Activated CD4-positive, alpha-beta T cell treated with anti-CD3 and anti-CD28 coated beads for 24 hours (primary cell): Measurements from ENCODE around the gene PTTG1.

Experiments used
- DNase-seq, 2 donors: peaks; one replicate each; pipeline ENCODE4 v3.0.0-alpha.2; 2020; ENCODE audit warnings: low read depth in 2 of 2

PTTG1 gene

GRCh38 chr5:160421625-160422258, at the start of gene PTTG1:
Gene PTTG1 (plus strand): TSS chr5:160421855. CDS start chr5:160422313, 458 bp downstream.
- DNase-seq: peak; percentile 85 to 88

DNA sequence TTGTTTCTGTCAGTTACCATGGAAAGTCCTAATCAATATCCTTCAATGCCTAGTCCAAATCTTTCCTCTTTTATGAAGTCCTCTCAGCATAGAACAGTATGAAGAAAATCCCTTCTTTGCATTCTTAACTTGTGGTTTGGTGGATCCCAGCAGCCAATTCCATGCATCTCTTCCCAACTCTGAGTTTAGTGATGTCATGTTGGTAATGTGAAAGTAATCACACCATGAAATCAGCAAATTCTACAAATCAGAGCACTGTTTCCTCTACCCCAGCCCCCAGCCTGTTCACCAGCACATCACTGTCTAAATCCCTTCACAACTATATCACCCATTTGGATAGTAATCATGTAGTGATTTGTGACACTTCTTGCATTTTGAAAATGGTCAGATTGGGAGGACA, 46.5 kb upstream of the PTTG1 start:
- DNase-seq: no peak

GRCh38 chr5:160375701-160376100, 46.0 kb upstream of the PTTG1 start:
- no peak for DNase-seq

GRCh38 chr5:160376416-160376815, 45.2 kb upstream of the PTTG1 start:
- DNase-seq: no peak

DNA sequence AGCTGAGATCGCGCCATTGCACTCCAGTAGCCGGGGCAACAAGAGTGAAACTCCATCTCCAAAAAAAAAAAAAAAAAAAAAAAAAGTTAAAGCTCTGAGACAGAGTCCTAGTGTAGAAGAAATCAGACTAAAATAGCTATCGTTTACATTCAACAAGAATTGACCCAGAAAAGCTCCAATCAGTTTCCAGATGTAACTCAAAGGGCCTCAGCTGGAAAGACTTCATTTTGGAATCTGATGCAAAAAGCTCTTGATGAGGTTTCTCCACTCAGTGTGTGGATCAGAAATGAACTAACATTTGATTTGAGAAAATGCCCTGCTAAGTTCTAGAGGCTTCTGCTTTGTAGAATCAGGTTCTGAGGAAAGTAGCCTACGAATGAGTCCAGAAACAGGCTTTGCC, 44.0 kb upstream of the PTTG1 start:
- no peak for DNase-seq

DNA sequence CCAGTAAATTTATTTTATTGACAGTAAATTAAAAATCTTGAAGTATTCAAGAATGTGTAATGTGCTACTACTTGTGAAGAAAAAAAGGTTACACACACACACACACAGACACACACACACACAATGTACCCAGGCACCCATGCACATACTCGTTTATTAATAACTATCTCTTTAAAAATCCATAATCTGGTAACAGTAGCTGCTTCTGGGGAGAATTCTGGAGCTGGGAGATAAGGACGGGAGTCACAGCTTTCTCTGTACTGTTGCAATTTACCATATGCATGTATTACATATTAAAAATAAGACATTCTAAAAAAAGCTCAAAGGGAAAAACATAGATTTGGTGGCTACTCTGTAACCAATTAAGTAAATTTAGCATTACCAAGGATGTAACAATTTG, 43.3 kb upstream of the PTTG1 start:
- no peak for DNase-seq

DNA sequence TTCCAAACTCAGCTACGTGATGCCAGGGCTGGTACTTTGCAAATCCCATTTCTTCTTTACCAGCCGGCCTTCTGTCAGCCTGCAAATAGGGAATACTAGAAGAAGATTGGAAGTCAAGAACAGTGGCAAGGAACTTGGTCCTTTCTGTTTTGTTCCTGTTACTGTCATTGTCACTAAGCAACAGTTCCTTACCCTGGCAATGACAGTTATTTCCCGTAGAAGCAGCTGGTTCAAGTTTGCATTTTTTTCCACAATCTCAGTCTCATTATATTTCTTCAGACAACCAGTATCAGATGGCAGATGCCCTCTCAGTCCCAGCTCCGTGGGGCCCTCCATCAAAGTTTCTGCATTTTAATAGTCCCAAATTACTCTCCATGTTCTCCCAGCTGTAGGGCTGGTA, 42.1 kb upstream of the PTTG1 start:
- DNase-seq: no peak

DNA sequence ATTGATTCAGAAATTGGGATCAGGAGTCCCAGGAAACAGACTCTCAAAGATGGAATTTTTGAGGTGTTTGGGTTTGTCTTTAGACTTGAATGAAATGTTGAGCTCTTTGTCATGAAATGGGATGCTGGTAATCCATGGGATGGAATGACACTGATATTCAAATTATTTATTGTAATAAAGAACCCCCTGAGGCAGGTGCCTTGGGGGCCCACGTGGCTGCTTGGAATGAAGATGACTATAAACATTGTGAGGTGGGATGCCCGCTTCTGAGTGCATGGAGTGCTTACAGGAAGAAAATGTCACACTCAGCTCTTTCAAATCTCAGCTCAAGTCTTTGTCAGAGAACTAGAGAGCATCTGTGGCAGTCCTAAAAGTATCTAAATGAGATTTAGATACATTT, 41.6 kb upstream of the PTTG1 start:
- DNase-seq: no peak

DNA sequence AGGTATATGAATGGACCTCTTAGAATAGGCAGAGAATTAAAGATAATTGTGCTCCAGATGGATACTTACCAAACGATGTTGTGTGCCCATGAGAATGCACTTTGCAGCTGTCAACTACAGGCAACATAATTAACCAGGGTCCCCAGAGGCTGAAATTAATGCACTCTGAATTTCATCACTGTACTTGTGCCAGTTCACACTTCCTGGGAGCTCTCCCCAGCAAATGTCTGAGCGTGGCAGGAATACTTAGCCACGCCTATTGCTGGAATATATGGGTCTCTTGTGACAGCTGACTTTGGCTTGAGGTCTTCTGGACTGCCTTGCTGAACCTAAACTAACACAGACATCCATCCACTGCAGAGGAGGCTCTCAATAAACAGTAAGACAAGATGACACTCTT, 39.3 kb upstream of the PTTG1 start:
- no peak for DNase-seq

- no peak for DNase-seq
Measured at GRCh38 chr5:160384681-160385080, 37.0 kb upstream of the PTTG1 start.

- DNase-seq: no peak
Measured at GRCh38 chr5:160385496-160385895, 36.2 kb upstream of the PTTG1 start.

DNA sequence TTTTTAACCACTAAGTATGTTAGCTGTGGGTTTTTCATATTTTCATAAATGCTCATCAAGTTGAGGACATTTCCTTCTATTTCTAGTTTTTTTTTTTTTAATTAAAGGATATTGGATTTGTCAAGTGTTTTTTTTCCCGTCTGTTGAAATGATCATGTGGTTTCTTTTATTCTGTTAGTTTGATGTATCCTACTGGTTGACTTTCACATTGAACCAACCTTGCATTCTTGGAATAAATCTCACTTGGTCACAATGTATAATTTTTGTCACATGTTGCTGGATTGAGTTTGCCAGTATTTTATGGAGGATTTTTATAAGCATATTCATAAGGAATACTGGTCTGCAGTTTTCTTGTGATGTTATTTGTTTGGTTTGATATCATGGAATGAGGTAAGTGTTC, 34.2 kb upstream of the PTTG1 start:
- no peak for DNase-seq

- no peak for DNase-seq
Measured at GRCh38 chr5:160390787-160391696, 30.6 kb upstream of the PTTG1 start.

DNA sequence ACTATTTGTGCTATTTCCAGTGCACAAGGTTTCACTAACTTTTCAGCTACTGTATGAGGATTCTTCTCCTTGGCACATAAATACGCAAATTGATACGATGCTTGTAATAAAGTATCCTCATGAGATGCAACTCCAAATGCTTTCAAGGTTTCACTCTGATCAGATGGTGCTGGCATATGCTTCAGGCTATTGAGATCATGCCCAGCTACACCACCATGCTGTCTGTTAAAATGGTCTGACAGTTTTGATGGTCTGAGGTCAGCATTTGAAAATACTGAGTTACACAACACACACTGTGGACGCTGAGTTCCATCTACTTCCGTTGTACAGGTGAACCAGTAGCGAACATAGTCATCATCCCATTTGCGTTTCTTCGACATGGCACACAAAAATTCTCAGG, 26.5 kb upstream of the PTTG1 start:
- no peak for DNase-seq

DNA sequence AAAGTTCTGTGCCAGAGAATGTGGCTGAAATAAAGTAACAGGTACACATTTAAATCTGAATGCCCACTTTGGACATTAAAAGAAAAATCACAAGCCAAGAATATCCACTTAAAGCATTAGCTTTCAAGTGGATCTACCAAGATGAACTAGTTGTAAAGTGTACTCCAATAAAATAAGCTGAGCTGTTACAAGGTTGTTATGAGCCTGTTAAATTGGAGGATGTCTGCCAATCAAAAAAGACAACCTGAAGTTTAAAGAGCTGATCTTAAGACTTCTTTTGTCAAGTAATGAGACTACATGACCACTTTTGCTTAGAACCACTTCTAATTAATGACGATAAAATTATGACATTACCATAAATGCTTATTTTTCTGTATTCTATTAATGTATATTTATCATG, 24.2 kb upstream of the PTTG1 start:
- no peak for DNase-seq

DNA sequence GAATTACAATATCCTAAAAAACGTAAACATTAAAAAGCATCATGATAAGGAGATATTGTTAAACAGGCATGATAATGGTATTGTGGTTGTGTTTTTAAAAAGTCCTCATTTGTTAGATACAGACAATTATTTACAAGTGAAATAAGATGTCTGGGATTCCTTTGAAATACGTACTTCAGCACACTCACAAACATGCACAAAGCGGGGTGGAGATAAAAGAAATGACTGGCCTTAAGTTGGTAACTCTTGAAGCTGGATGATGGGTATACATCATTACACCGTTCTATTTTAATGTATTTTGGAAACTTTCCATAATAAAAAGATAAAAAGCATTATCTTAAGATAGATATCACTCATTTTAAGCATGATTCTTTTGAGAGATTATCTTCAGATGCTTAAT, 22.8 kb upstream of the PTTG1 start:
- no peak for DNase-seq

DNA sequence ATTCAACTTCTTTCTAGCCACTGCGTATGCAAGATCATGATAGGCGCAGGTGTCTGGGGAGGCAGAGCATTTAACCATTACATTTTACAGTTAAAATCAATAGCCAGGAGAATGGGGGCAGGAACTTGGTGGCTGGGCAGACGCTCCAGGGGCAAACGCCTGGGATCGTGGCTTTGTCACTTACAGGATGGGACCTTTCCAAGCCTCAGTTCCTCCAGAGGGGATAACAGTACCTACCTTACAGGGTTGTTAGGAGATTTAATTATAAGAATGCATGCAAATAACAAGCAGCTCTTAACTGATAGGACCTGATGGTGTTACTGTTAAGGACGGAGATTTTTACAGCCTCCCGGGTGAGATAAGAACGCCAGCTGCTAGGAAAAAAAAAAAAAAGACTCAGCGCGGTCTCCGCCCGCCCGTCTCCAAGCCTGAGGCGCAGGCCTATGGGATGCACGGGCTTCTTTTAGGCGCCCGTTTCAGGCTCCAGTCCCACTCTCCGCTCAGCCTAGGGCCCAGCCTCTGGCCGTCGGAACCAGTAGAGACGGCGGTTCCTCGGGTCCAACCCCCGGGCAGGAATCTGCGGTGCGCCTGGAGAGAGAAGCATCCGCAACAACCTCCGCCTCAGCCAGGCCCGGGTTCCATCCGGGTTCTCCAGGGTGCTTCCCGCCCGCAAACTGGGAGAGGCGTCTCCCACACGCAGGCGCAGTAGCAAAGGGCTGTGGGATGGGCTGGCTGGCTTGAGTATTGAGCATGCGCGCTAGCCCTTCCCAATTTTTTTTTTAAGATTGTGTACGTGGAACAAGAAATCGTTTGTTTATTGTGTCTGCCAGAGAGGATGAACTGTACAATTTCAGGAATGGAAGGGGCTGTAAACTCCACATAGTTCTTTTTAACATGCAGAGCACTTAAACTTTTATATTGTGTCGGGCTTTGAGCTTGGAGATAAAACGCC, 22.0 kb upstream of the PTTG1 start, which contains the start of gene FAM200C:
Gene FAM200C (minus strand): TSS at position 653 of the 952 bp plus-strand sequence. CDS start 4,564 bp downstream, outside the sequence.
- peak; percentile 44 to 63 for DNase-seq

DNA sequence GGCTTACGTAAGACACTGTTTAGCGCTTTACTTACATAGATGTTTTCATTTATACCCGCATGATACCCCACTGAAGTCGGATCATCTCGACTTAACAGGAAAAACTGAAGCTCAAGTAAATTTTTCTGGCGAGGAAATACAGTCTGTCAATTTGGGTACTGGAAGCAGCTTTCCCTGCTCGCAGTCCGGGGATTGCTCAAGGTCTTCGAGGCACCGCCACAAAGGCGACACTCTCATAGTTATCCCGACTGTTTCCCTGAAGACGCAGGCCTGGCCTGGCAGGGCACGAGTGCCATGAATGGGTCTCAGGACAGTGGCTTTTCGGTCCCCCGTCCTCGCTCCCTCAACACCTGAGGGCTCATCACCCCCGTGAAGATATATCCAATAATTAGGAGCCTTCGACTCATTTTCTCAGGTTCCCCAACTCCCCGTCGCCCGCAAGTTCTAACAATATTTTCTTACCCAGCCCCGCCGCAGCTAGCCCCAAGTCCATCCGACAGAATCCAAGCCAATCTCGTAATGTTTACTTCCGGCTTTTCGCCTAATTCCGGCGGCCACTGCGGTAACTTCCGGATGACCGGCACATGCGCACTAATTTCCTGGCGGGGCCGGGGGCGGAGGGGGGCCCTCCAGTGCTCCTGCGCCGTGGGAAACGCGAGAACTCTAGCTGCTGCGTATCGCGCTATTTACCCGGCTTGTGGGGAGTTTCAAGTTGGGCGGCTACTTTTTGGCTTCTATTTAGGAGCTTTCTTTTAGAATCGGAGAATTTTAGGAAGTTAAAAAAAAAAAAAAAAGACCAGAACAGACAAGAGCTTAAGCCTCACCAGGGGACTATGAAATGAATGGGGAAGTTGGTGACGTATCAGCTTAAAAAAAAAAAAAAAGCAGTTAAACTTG, 2.8 kb upstream of the PTTG1 start, which contains the start of gene SLU7:
Gene SLU7 (minus strand): TSS at position 521 of the 897 bp plus-strand sequence. CDS start 3,787 bp downstream, outside the sequence.
- DNase-seq: peak; percentile 84 to 88

- DNase-seq: no peak
Measured at GRCh38 chr5:160419458-160420330, 2.0 kb upstream of the PTTG1 start.

DNA sequence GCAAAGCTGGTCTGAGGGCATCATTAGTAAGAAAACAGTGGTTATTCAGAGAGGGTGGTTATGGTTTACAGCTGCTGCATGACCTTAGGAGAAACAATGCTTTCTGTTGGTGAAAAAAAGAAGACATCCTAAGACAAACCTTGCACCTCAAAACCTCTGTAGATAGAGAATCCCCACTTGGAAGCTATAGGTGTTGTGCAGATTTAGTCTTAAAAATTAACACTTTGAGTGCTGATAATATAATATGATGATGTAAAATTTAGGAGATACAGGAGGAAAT, 1.4 kb upstream of the PTTG1 start:
- DNase-seq: no peak
